ENCODE measurements around the gene CRYGN.

- TF ChIP-seq EZH2 (IDR thresholded peaks at IDR 0.05; ENCODE audit: low read length, missing control alignments): no peak
- TF ChIP-seq CTCF (conservative IDR thresholded peaks at IDR 0.05 in 1 of 2, IDR thresholded peaks at IDR 0.05 in 1 of 2; ENCODE audit: low read depth in 1 of 2, low read length in 2 of 2): no peak
These were observed 58.9 kb downstream of the CRYGN start for GRCh38 chr7:151381098-151381347.
